HepG2 (cell line): ENCODE results near the gene ATM. TPM values are rescaled to one million over a fixed set of nuclear protein-coding genes. Genes with fewer than 3 reads are reported as not detected.

Source experiments
- E2F1 ChIP-seq: sonication (generic); formaldehyde crosslinking; IDR thresholded peaks from 2 replicates; pipeline ENCODE4 v1.5.0; 2020; ENCODE audit warnings: missing genetic modification reagents
- HNF1A ChIP-seq, 2 experiments: sonication (generic) in 1 of 2; formaldehyde crosslinking in 1 of 2; IDR thresholded peaks; 2 replicates each; pipeline versions ENCODE4 v1.4.0 to v1.6.1; 2016 to 2020; ENCODE audit warnings: borderline replicate concordance in 1 of 2, low read depth in 1 of 2, mild to moderate bottlenecking in 1 of 2, missing genetic modification reagents in 1 of 2
- MLX ChIP-seq: IDR thresholded peaks from 2 replicates; pipeline ENCODE4 v1.6.1; 2016
- PITX1 ChIP-seq: sonication (generic); formaldehyde crosslinking; IDR thresholded peaks from 2 replicates; pipeline ENCODE4 v1.5.1; 2020; ENCODE audit warnings: mild to moderate bottlenecking, missing genetic modification reagents
- THAP7 ChIP-seq: sonication (generic); formaldehyde crosslinking; IDR thresholded peaks from 2 replicates; pipeline ENCODE4 v1.8.1; 2023; ENCODE audit warnings: mild to moderate bottlenecking, missing genetic modification reagents
- ZHX2 ChIP-seq, 2 experiments: sonication (generic) in 1 of 2; formaldehyde crosslinking in 1 of 2; IDR thresholded peaks; 2 replicates each; pipeline versions ENCODE4 v1.6.1 to v1.9.0; 2014 to 2022; ENCODE audit warnings: antibody characterized with exemption in 1 of 2, borderline replicate concordance in 1 of 2, inconsistent platforms in 1 of 2, low read depth in 1 of 2, missing genetic modification reagents in 1 of 2
- ZKSCAN1 ChIP-seq: fragments of 150-350 bp; IDR thresholded peaks from 2 replicates; pipeline ENCODE4 v1.6.1; 2014; ENCODE audit warnings: low read length
- ZNF160 ChIP-seq: sonication (generic); formaldehyde crosslinking; IDR thresholded peaks from 2 replicates; pipeline ENCODE4 v1.8.0; 2022; ENCODE audit warnings: mild to moderate bottlenecking, inconsistent platforms, missing genetic modification reagents
- ZNF235 ChIP-seq: sonication (generic); formaldehyde crosslinking; IDR thresholded peaks from 2 replicates; pipeline ENCODE4 v1.8.1; 2023; ENCODE audit warnings: mild to moderate bottlenecking, missing genetic modification reagents, borderline replicate concordance
- ZNF331 ChIP-seq: sonication (generic); formaldehyde crosslinking; IDR thresholded peaks from 2 replicates; pipeline ENCODE4 v1.4.0; 2020; ENCODE audit warnings: missing genetic modification reagents
- ZNF547 ChIP-seq: sonication (generic); formaldehyde crosslinking; IDR thresholded peaks from 2 replicates; pipeline ENCODE4 v1.5.1; 2020; ENCODE audit warnings: mild to moderate bottlenecking, missing genetic modification reagents
- ZSCAN12 ChIP-seq: sonication (generic); formaldehyde crosslinking; IDR thresholded peaks from 2 replicates; pipeline ENCODE4 v1.9.0; 2021; ENCODE audit warnings: mild to moderate bottlenecking, missing genetic modification reagents
- ZSCAN21 ChIP-seq: sonication (generic); formaldehyde crosslinking; IDR thresholded peaks from 2 replicates; pipeline ENCODE4 v1.8.0; 2022; ENCODE audit warnings: mild to moderate bottlenecking, missing genetic modification reagents, moderate library complexity, borderline replicate concordance
- ZSCAN29 ChIP-seq: sonication (generic); formaldehyde crosslinking; conservative IDR thresholded peaks from 2 replicates; pipeline ENCODE4 v1.4.0; 2020; ENCODE audit warnings: mild to moderate bottlenecking, missing genetic modification reagents
- polyA plus RNA-seq, 8 experiments: library from polyadenylated mRNA; depleted of rRNA in 3 of 8; stranded (reverse) in 7 of 8; unstranded in 1 of 8; fragments of >200 nt; fragmentation: Illumina TruSeq in 4 of 8; extraction: Trizol in 4 of 8; gene quantifications; 2 replicates each; pipeline versions ENCODE4 v1.2.1 to v1.2.3, GENCODE V29; 2011 to 2016; ENCODE audit warnings: low read depth in 4 of 8, missing spikeins in 1 of 8, mixed read lengths in 1 of 8; ENCODE audit not compliant: insufficient read depth in 1 of 8
- total RNA-seq, 5 experiments: library from RNA; depleted of rRNA; stranded (reverse); fragments of >200 nt; fragmentation: Illumina TruSeq; extraction: Trizol; gene quantifications; 2 replicates each; pipeline ENCODE4 v1.2.3, GENCODE V29; 2016; ENCODE audit warnings: low read depth in 1 of 5

ATM gene
- total and polyA plus RNA-seq, 2 of the 13 experiments (the other 11 are each of a cell fraction or from before 2014, with no cell fraction given) = 40.0 to 71.6 TPM

GRCh38 chr11:108222574-108223347 is at the start of gene ATM, which contains the start of gene NPAT (continued):
- peak; percentile 17; the same call in 1 of the 2 replicates for TF ChIP-seq HNF1A (IDR thresholded peaks at IDR 0.05; ENCODE audit: low read depth)
- TF ChIP-seq HNF1A (CRISPR knock-in tag; IDR thresholded peaks at IDR 0.05; ENCODE audit: borderline replicate concordance) = peak; percentile 71; the same call in 1 of the 2 replicates
- TF ChIP-seq E2F1 (CRISPR knock-in tag) = peak; percentile 96
- TF ChIP-seq ZNF331 (CRISPR knock-in tag) = peak; percentile 46; the same call in 1 of the 2 replicates
- no peak; the same call in 1 of the 2 replicates for TF ChIP-seq ZSCAN29 (CRISPR knock-in tag)
- peak; percentile 70; the same call in 1 of the 2 replicates for TF ChIP-seq ZHX2 (IDR thresholded peaks at IDR 0.05; ENCODE audit: low read depth)
- TF ChIP-seq ZHX2 (CRISPR knock-in tag; IDR thresholded peaks at IDR 0.05; ENCODE audit: borderline replicate concordance) = no peak
- 0 out of 2 replicates have a peak, but pooled peaks have one; percentile 38 for TF ChIP-seq ZNF547 (CRISPR knock-in tag)
- TF ChIP-seq ZKSCAN1 = no peak
- peak; percentile 4; the same call in 1 of the 2 replicates for TF ChIP-seq ZNF160 (CRISPR knock-in tag)
- peak; percentile 57; the same call in 1 of the 2 replicates for TF ChIP-seq PITX1
- peak; percentile 57 for TF ChIP-seq MLX (CRISPR knock-in tag)
- TF ChIP-seq ZNF235 = peak; percentile 60; the same call in 1 of the 2 replicates
- peak; percentile 81 for TF ChIP-seq ZSCAN21 (CRISPR knock-in tag)
- TF ChIP-seq ZSCAN12 (CRISPR knock-in tag) = no peak; the same call in 1 of the 2 replicates
- peak; percentile 87; the same call in 1 of the 2 replicates for TF ChIP-seq THAP7
